HG03066 (cell line): ENCODE data around the gene SND1.

ENCODE experiments used
- ATAC-seq: cut with Tn5 transposase; IDR thresholded peaks from one replicate; pipeline ENCODE4 v1.9.1; 2021; ENCODE audit warnings: low read depth; ENCODE audit not compliant: unreplicated experiment

Gene SND1

DNA sequence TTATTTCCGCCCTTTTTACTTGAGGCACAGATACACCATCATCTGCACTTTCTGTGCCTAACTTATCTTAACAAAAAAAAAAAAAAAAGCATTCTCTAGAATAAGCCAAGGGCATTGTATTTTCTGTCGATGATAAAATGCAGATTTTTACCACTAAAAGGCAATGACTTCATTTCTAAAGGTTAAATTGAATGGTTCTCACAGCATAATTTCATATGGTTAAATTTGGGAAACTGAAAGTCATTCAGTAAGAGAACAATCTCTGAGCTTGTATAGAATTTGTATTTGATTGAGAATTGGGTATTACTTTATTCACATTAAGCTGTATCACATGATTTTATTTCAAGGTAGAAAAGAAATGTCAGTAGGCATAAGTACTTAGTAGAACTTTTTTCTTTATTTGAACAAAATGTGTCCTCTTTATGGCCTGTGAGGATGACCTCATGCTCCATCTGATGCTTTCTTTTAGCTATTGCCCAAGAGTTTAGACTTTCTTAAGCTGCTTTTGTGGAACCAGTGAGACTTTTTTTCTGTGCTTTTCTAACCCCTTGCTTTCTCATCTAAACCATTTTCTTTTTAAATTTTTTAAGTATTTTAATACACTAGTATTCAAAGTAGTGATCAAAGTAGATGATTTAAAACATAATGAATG, 268.9 kb downstream of the SND1 start:
- no peak for ATAC-seq

GRCh38 chr7:127922656-127923055, 270.7 kb downstream of the SND1 start:
- no peak for ATAC-seq

DNA sequence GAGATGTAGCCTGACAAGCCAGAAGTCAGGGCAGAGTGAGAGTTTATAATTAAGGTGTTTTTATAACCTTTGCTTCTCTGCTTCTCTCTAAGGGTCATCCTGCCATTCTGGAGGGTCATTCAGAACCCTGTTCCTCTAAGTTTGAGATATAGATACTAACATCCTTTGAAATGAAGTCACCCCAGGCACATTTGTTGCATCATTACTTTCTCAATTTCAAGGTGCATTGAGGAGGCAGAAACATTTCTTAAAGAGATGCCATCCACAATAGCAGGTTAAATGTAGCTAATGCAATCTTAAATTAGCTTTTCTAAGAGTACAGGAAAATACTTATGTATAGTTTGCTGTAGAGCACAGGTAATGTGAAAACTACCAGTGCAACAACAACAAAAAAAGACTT, 272.9 kb downstream of the SND1 start:
- ATAC-seq: no peak

- ATAC-seq: no peak
Observed at GRCh38 chr7:127927348-127927696, 275.3 kb downstream of the SND1 start.

GRCh38 chr7:127928222-127928621, 276.2 kb downstream of the SND1 start:
- no peak for ATAC-seq

- no peak for ATAC-seq
Observed at GRCh38 chr7:127928852-127929251, 276.9 kb downstream of the SND1 start.

DNA sequence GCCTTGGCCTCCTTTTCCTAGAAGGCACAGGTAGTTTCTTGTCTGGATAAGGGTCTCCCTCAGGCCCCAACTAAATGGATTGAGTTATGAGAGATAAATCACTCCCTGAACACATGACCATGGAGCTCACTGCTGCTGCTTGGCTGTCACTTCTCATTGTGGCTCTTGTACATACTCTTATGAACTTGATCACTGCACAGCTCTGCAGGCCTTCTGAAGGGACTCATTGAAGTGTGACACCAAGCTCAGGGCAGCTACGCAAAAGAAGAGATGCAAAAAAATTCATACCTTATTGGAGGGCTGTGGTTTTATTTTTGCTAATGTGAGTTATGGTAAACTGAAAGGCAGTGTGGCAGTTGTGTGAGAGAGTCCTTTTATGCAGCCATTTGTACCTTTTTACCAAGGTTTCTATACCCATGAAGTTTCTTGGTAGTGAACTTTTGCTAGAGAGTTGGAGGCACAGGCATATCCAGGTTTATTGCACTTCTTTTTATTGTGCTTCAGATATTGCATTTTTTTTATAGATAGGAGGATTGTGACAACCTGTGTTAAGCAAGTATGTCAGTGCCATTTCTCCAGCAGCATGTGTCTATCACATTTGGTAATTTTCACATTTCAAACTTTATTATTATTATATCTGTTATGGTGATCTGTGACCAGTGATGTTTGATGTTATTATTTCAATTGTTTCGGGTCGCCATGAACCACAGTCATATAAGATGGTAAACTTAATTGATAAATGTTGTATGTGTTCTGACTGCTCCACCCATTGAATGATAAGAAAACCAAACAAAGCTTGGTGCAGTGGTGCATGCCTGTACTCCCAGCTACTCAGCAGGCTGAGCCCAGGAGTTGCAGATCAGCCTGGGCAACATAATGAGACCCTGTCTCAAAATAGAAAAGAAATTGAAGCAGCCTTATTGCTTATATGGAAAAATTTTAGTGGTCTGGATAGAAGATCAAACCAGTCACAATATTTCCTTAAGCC, 278.6 kb downstream of the SND1 start:
- no peak for ATAC-seq

DNA sequence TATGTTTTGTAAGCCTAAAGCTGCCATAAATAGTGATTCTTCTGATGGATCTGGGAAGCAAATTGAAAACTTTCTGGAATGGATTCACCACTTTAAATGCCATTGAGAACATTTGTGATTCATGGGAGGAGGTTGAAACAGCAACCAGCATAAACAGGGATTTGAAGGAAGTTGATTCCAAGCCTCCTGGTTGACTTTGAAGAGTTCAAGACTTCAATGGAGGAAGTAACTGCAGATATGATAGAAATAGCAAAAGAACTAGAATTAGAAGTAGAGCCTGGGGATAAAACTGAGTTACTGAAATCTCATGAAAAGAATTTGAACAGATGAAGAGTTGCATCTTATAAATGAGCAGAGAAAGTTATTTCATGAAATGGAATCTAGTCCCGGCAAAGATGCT, 280.1 kb downstream of the SND1 start:
- ATAC-seq: no peak

- no peak for ATAC-seq
Observed at GRCh38 chr7:127932496-127932895, 280.5 kb downstream of the SND1 start.

GRCh38 chr7:127933146-127933545, 281.2 kb downstream of the SND1 start:
- ATAC-seq: no peak

DNA sequence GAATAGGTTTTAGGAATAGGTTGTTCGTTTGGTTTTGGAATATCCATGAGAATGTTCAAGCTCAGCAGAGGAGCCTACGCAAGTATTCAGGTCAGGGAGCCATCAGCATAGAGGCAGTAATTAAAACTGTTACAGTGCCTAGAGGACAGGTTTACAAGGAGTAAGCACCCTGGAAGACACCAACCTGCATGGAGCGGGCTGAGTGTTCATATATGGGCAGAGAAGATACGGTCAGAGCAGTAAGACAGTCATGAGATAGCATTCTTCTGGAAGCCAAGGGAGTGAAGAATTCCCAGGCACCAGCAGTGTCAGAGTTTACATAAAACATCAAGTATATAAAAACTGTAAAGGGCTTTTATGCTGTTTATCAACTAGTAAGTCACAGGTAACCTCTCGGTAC, 282.7 kb downstream of the SND1 start:
- ATAC-seq: no peak

GRCh38 chr7:127935847-127936376, 283.9 kb downstream of the SND1 start:
- no peak for ATAC-seq

- no peak for ATAC-seq
Observed at GRCh38 chr7:127937066-127937680, 285.2 kb downstream of the SND1 start.

- ATAC-seq: no peak
Observed at GRCh38 chr7:127938588-127938987, 286.6 kb downstream of the SND1 start.

- ATAC-seq: no peak
Observed at GRCh38 chr7:127940381-127941160, 288.6 kb downstream of the SND1 start.

DNA sequence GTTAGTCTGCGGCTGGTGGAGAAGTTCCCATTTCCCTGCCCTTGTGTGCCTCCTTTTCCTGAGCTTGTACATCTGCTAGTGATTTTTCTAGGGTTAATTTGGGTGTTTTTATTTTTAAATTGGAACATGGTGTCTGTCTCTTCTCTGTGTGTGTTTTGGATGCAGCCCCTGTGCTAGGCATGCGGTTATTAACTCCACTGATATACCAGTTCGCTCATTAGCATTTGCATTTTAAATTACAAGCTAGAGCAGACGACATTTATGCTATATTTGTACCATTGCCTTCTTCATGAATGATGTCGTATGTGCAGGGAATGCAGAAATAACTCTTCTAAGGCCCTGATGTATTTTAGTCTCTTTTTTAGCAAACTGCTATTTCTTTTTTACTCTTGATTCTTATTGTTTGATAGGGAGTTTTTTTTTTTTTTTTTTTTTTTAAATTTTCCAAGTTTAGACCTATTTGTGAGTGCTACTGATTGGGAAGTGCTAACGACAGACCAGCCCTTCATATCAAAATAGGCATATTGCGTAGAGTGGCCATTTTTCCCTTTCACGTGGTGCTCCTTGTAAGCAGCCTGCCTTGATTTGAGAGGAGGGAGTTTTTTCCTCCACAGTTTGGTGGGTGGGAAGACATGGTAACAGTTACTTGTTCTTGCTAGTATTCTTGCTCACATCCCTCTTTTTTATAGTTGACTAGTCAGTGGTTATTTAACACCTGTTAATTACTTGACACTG, 289.6 kb downstream of the SND1 start:
- ATAC-seq: no peak

GRCh38 chr7:127943541-127944521, 291.8 kb downstream of the SND1 start:
- ATAC-seq: no peak

DNA sequence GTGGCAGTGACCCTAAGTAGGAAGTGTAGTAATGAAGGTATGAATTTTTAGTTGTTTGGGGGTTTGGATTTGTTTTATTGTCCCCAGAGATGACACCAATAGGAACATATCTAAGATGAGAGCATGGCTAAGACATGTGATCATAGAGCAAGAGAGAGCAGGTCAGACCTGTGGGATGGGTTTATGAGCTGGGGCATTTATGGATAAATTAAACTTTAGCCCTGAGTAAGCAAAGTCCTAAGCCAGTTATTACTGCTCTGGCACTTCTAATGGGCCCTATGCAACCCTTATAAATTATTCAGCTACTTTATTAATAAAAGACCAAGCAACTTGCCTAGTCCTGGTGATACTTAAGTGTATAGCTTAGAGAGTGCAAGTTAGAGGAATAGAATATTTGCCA, 294.1 kb downstream of the SND1 start:
- ATAC-seq: no peak

- ATAC-seq: no peak
Observed at GRCh38 chr7:127946847-127947246, 294.9 kb downstream of the SND1 start.
